Mammary epithelial cell (primary cell): ENCODE measurements around the gene ZNF181.

ENCODE experiments used
- CTCF ChIP-seq, 2 donors: IDR thresholded peaks in 1 of 2; conservative IDR thresholded peaks in 1 of 2; 2 replicates each; pipeline ENCODE4 v1.5.1; 2011 to 2012; ENCODE audit warnings: inconsistent platforms in 2 of 2, low read length in 2 of 2, mild to moderate bottlenecking in 2 of 2, control low read depth in 1 of 2, low read depth in 1 of 2; ENCODE audit not compliant: insufficient read depth in 1 of 2; ENCODE audit errors: extremely low read depth in 1 of 2
- EZH2 ChIP-seq: IDR thresholded peaks from 2 replicates; pipeline ENCODE4 v1.6.1; 2012; ENCODE audit warnings: low read length, inconsistent platforms, borderline replicate concordance

- TF ChIP-seq CTCF (conservative IDR thresholded peaks at IDR 0.05 in 1 of 2, IDR thresholded peaks at IDR 0.05 in 1 of 2; ENCODE audit: extremely low read depth in 1 of 2, insufficient read depth in 1 of 2, low read depth in 1 of 2, low read length in 2 of 2) (no peak), EZH2 (no peak)
Measured at GRCh38 chr19:34787059-34787824, 53.2 kb downstream of the ZNF181 start.
